Measurements from ENCODE around the gene TOX2. TPM values are rescaled to one million over a fixed set of nuclear protein-coding genes. Genes with fewer than 3 reads are reported as not detected.

The TOX2 gene
- total and polyA plus RNA-seq, 2 of the 8 experiments (the other 6 are each of a cell fraction or from before 2014, with no cell fraction given), result 1.8 to 3.4 TPM

DNA sequence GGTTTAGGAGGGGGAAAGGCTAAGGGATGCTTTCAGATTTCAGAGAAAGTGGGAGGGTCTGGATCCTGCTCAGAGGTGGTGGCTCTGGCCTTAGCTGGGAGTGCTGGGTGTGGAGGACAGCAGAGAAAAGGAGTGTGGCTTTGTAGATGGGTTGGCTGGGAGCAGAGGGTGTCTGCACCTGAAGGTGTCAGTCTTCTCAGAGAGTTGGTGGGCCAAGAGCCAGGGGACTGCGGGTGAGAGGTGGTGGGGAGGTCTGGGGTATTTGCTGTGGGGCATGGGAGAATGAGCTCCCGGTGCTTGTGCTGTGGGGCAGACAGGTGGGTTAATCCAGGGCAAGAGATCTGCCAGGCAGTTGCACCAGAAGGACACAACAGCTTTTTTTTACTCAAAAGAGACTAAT lies 67.4 kb downstream of the TOX2 start (continued):
- TF ChIP-seq KDM4A (IDR thresholded peaks at IDR 0.05; ENCODE audit: low read depth, low read length, severe bottlenecking) (no peak), SIX5 (IDR thresholded peaks at IDR 0.05; ENCODE audit: low read depth, low read length) (no peak)

All from H1 (cell line).